Stimulated activated CD4-positive, alpha-beta T cell treated with anti-CD3 and anti-CD28 coated beads, TNF-alpha, amount 100 ng/mL, for 1 hour (primary cell): ENCODE data around the gene NLRP5.
A peak's percentile ranks its signal among the peaks of the same experiment; 100 is the strongest.

Experiments
- DNase-seq, 3 donors: peaks; one replicate each; pipeline ENCODE4 v3.0.0-alpha.2; 2020; ENCODE audit warnings: low read depth in 3 of 3, low spot score in 1 of 3

Gene NLRP5

GRCh38 chr19:56071151-56071550 lies 84.6 kb downstream of the NLRP5 start:
- DNase-seq = no peak

DNA sequence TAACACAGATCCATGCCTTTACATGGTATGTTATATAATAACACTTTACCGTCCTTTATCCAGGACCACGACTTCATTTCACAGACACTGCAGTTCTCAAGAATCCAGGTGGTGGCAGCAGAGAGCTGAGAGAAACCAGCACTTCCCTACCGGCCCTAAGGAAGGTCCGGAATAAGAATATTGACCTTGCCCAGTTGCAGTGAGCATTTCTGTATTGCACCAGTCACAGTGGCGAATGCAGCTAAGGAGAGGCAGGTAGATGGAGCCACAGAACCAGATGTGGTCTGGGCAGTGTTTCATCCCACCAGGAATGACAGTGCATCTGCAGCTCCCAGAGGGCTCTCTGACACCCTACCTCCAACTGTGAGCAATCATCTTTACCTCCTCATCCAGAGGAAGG lies 89.9 kb downstream of the NLRP5 start:
- DNase-seq = no peak

- no peak for DNase-seq
Observed at GRCh38 chr19:56079609-56080008, 93.0 kb downstream of the NLRP5 start.

GRCh38 chr19:56080669-56081401 lies 94.3 kb downstream of the NLRP5 start:
- peak; percentile 21 to 62 (median 40) for DNase-seq

GRCh38 chr19:56083668-56084067 lies 97.1 kb downstream of the NLRP5 start:
- no peak for DNase-seq

GRCh38 chr19:56084835-56085536 lies 98.4 kb downstream of the NLRP5 start:
- DNase-seq = no peak

DNA sequence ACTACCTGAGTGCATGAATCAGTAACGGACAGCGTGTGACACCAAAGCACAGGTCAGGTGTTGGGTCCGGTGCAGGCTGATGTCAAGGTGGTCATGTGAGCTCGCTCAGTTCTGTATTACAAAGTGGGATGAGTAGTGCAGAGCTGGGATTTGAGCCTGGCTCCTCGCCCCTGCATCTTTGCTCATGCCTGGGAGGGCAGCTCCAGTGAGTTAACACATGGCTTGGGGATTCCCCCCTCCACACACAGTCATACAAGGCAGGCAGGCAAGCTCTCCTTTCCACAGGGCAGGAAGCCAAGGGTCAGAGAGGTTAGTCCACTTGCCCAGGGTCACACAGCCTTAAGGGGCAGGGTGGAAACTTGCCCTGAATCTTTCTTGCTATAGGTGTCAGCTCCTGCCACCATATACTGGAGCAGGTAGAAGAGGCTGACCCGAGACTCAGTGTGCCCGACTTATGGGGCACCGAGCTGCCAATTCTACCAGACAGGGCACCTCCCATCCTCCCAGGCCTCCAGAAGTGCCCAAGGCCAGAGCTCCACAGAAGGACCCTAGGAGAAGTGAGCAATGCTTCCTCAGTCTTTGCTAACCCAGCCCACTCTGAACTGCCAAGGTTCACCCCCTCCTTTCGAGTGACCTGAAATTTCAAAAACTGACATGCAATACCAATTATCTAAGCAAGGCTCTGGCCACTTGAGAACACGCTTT lies 99.1 kb downstream of the NLRP5 start:
- DNase-seq = no peak

DNA sequence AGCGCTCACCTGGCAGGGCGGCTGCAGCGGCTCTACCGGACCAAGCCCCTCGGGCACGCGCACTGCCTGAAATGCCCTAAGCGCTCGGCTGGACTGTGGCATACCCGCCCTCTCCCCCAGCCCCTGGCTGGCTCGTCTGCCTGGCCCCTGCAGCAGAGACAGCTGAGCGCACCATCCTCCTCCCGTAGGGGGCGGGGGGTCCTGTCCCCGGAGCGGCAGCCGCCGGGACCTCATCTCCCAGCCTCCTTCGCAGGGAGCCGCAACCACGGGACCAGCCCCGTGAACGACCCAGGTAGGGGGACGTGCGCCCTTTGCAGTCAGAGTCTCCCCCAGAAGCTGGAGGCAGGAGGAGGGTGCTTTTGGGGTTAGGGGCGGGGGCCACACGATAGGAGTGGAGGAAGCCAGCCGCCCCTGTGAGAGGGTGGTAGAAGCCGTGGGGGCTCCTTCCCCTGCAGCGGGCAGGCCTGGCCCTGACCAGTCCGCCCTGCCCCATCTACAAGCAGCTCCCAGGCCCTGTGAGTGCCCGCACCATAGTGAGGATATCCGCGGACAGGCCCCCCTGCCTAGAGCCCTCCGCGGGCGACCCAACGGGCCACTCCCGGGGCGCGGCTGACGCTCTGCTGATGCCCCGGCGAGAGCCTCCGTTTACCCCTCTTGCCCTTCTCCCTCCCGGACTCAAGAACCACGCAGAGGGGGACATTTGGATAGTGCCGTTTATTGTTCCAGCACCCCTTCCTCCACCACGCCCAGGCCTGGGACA lies 100.3 kb downstream of the NLRP5 start:
- no peak for DNase-seq

DNA sequence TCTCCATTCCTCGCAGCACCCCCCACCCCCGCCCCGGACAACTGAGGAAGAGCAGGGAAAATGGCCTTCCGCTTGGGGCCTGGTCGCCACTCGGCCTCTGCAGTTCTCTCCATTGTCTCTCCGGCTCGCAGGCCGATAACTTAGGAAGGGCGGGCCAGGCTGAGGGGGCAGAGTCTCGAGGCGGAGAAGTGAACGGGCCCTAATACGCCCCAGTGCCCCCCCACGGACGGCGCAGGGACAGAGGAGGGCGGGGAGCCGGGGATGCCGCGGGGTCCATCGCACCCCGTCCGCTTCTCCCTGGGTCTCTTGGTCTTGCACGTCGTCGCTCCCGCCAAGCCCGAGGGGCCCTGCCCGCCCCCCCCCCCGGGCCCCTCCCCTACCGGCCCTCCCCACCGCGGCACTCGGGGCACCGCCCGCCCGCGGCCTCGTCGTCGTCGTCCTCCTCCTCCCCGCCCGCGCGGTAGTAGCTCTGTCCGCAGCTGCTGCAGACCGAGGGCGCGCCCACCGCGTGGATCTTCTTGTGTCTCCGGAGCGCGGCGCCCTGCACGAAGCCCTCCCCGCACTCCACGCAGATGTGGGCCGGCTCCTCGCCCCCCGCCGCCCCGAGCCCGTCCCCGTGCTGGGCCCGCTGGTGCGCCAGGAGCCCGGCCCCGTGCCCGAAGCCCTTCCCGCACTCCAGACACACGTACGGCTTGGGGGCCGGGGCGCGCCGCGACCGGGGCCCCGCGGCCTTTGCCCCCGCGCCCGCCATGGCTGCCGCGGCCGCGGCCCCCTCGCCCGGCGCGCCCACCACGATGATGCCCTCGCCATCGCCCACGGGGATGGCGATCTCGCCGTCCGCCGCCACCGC lies 101.3 kb downstream of the NLRP5 start:
- DNase-seq = no peak

DNA sequence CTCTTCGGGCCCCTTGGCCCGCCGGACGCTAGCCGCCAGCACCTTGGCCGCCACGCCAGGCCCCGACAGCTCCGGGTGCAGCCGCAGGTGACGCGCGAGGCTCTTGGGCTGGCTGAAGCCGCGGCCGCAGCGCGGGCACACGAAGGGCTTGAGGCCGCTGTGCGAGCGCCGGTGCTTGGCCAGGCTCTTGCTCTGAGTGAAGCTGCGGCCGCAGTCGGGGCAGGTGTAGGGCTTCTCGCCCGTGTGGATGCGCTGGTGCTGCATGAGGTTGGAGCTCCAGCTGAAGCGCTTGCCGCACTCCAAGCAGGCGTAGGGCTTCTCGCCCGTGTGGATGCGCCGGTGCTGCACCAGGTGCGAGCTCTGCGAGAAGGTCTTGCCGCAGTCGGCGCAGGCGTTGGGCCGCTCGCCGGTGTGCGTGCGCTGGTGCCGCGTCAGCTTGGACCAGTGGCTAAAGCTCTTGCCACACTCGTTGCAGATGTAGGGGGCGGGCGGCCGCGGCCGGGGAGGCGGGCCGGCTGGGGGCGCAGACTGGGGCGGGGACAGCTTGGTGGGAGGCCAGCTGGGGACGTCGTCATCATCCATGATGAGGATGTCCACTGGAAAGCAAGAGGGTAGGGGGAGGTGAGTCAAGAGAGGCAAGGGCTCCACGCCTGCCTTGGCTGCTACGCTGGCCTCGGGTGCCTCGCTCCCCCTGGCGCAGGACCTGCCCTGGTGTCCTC lies 102.1 kb downstream of the NLRP5 start:
- no peak for DNase-seq

DNA sequence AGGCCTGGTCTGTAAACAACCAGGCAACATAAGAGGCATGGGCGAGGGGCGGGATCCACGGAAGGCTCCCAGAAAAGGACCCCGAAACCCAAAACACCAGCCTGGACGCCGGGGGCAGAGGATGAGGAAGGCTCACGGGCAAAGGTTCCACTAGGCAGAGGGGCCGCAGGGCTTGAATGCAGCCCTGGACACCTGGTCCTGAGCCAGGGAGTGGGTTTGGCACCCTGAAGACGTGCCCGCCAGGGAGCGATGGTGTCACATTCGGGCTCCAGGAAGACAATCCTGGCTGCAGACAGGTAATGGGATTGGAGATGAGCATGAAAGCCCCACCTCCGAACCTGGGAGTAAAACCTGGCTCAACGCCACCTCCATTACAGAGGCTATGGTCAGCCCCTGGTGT lies 102.8 kb downstream of the NLRP5 start:
- no peak for DNase-seq

GRCh38 chr19:56091066-56091490 lies 104.5 kb downstream of the NLRP5 start:
- DNase-seq = no peak

GRCh38 chr19:56091751-56092546 lies 105.4 kb downstream of the NLRP5 start:
- DNase-seq = no peak

DNA sequence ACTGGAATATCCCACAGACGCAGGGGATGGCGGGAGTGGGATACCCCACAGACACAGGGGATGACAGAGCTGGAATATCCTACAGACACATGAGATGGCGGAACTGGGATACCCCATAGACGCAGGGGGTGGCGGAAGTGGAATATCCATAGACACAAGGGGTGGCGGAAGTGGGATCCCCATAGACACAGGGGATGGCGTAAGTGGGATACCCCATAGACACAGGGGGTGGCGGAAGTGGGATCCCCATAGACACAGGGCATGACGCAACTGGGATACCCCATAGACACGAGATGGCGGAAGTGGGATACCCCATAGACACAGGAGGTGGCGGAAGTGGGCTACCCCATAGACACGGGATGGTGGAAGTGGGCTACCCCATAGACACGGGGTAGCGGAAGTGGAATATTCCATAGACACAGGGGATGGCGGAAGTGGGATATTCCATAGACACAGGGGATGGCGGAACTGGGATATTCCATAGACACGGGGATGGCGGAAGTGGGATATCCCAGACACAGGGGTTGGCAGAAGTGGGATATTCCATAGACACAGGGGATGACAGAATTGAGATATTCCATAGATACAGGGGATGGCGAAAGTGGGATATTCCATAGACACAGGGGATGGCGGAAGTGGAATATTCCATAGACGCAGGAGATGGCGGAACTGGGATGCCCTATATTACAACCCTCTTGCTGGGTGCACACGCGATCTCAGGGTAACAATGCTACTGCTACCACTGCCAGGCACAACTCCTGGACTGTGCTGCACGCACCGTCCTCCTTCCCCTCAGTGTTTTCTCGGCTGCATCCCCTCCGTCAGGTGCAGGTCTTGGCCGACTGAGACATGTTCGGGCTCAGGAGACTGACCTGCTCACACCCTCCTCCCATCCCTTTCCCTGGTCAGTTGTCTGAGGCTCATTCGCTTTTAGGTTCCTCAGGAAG lies 106.4 kb downstream of the NLRP5 start:
- DNase-seq = no peak

DNA sequence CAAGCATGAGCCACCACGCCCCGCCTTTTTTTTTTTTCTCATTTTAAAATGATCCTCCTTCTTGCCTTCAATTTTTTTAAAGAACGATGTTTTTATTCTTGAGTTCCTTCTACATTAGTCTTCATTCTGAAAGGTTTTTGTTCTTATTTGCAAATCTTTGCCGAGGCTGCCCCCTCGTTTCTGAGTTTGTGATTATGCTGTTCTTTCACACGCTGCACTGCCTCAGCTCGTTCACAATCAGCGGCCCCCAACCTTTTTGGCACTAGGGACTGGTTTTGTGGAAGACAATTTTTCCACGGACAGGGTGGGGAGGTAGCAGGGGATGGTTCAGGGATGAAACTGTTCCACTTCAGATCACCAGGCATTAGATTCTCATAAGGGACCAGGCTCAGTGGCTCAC lies 107.9 kb downstream of the NLRP5 start:
- no peak for DNase-seq

DNA sequence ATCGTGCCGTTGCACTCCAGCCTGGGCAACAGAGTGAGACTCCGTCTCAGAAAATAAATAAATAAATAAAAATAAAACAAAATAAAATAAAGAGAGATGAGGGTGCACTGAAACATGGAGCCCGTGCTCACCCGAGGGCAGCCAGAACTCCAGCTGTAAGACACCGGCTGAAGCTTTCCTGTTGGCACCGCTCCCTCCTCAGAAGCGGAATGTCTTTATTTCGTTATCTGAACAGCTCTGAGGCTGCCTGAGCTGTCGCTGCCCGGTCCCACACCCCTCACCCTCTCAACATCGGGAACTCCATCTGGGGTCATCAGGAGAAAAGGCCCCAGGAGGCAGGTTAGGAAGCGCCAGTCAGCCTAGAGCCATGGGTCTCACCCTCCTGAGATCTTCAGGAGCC lies 110.1 kb downstream of the NLRP5 start:
- no peak for DNase-seq

DNA sequence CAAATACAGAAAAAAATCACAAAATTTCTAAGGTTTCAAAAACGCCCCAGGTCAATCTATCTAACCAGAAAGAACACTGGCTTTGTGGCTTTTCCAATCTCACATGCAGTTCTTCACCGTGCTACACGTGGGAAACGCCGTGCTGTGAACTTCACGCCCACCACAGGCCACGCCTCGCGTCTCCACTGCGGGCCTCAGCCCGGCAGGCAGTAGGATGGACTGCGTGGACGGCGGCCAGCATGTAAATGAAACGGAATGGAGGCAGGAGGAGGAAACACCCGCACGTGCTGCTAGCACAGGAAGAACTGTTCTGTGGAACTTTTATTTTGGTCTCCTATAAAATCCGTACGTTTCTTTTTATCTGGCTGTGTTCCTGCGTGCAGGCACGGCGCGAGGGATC lies 110.7 kb downstream of the NLRP5 start:
- no peak for DNase-seq

DNA sequence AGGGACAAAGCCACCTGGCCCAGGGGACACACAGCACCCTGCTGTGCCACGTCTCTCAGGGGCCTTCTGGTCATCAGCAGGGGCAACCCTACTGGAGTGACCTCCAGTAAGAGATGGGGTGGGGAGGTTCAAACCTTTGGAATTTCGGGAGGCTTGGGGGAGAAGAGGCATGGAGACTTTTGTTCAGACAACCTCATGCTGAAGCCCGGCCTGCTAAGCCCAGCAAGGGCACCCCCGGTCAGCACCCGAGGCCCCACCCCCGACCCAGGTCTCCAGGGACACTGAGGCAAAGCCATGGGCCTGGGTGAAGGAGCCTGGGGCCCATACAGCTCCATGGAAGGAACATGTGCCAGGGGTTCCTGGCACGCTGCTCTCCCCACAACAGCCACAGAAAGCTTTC lies 111.2 kb downstream of the NLRP5 start:
- DNase-seq = no peak
